ENCODE data around the gene JAZF1.

Gene JAZF1

DNA sequence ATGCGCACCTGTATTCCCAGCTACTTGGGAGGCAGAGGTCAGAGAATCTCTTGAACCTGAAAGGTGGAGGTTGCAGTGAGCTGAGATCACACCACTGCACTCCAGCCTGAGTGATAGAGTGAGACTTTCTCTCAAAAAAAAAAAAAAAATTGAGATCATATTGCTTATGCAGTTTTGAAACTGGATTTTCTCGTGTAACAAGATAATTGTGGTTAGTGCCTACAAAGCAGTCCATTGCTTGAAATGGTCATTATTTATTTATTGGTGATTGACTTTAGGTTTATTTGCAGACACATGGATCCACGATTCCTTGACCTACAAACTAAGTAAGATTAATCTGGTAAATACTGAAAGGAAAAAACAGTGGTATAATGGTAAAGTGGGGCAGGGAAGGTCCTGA is 290.8 kb downstream of the JAZF1 start:
- TF ChIP-seq ZNF70 (CRISPR knock-in tag; IDR thresholded peaks at IDR 0.05) (no peak), ESRRG (CRISPR knock-in tag; IDR thresholded peaks at IDR 0.05) (no peak), BACH2 (CRISPR knock-in tag; IDR thresholded peaks at IDR 0.05; ENCODE audit: borderline replicate concordance) (no peak), TCF4 (CRISPR knock-in tag; IDR thresholded peaks at IDR 0.05; ENCODE audit: borderline replicate concordance) (no peak), OSR1 (CRISPR knock-in tag; IDR thresholded peaks at IDR 0.05) (no peak)
- TF ChIP-seq, protein P1, sequence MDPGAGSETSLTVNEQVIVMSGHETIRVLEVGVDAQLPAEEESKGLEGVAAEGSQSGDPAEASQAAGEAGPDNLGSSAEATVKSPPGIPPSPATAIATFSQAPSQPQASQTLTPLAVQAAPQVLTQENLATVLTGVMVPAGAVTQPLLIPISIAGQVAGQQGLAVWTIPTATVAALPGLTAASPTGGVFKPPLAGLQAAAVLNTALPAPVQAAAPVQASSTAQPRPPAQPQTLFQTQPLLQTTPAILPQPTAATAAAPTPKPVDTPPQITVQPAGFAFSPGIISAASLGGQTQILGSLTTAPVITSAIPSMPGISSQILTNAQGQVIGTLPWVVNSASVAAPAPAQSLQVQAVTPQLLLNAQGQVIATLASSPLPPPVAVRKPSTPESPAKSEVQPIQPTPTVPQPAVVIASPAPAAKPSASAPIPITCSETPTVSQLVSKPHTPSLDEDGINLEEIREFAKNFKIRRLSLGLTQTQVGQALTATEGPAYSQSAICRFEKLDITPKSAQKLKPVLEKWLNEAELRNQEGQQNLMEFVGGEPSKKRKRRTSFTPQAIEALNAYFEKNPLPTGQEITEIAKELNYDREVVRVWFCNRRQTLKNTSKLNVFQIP (CRISPR knock-in tag; IDR thresholded peaks at IDR 0.05; ENCODE audit: borderline replicate concordance, low read depth) = no peak
- TF ChIP-seq, protein P2, sequence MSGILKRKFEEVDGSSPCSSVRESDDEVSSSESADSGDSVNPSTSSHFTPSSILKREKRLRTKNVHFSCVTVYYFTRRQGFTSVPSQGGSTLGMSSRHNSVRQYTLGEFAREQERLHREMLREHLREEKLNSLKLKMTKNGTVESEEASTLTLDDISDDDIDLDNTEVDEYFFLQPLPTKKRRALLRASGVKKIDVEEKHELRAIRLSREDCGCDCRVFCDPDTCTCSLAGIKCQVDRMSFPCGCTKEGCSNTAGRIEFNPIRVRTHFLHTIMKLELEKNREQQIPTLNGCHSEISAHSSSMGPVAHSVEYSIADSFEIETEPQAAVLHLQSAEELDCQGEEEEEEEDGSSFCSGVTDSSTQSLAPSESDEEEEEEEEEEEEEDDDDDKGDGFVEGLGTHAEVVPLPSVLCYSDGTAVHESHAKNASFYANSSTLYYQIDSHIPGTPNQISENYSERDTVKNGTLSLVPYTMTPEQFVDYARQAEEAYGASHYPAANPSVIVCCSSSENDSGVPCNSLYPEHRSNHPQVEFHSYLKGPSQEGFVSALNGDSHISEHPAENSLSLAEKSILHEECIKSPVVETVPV (CRISPR knock-in tag; IDR thresholded peaks at IDR 0.05) = no peak
- TF ChIP-seq, protein P3, sequence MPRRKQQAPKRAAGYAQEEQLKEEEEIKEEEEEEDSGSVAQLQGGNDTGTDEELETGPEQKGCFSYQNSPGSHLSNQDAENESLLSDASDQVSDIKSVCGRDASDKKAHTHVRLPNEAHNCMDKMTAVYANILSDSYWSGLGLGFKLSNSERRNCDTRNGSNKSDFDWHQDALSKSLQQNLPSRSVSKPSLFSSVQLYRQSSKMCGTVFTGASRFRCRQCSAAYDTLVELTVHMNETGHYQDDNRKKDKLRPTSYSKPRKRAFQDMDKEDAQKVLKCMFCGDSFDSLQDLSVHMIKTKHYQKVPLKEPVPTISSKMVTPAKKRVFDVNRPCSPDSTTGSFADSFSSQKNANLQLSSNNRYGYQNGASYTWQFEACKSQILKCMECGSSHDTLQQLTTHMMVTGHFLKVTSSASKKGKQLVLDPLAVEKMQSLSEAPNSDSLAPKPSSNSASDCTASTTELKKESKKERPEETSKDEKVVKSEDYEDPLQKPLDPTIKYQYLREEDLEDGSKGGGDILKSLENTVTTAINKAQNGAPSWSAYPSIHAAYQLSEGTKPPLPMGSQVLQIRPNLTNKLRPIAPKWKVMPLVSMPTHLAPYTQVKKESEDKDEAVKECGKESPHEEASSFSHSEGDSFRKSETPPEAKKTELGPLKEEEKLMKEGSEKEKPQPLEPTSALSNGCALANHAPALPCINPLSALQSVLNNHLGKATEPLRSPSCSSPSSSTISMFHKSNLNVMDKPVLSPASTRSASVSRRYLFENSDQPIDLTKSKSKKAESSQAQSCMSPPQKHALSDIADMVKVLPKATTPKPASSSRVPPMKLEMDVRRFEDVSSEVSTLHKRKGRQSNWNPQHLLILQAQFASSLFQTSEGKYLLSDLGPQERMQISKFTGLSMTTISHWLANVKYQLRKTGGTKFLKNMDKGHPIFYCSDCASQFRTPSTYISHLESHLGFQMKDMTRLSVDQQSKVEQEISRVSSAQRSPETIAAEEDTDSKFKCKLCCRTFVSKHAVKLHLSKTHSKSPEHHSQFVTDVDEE (CRISPR knock-in tag; IDR thresholded peaks at IDR 0.05) = no peak
- no peak for ATAC-seq

DNA sequence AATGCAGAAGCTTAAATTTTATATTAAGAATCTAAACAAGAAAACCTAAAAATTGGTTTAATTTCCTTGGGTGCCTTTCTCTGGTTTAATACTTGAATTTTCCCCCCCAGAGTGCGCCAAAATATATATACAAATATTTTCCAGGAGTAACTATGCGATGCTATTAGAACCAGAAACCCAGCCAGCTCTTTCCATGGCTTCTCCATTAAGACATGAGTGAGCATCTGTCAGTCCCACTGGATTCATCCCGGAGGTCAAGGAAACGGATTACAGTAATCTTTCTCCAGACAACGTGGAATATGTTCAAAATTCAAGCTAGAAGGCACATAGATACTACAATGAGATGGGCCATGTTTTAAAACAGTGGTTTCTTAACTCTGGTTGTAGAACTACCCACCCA is 291.9 kb downstream of the JAZF1 start:
- no peak for TF ChIP-seq CSDC2 (CRISPR knock-in tag; IDR thresholded peaks at IDR 0.05)
- no peak for TF ChIP-seq ESRRG (CRISPR knock-in tag; IDR thresholded peaks at IDR 0.05)
- no peak for TF ChIP-seq SNAI2 (CRISPR knock-in tag; IDR thresholded peaks at IDR 0.05)
- TF ChIP-seq, protein P1 (CRISPR knock-in tag; IDR thresholded peaks at IDR 0.05; ENCODE audit: borderline replicate concordance, low read depth) = no peak
- TF ChIP-seq ISL1 (CRISPR knock-in tag; IDR thresholded peaks at IDR 0.05) = no peak
- TF ChIP-seq ZNF565 (CRISPR knock-in tag; conservative IDR thresholded peaks at IDR 0.05; ENCODE audit: low read depth) = no peak
- TF ChIP-seq ARNTL (CRISPR knock-in tag; IDR thresholded peaks at IDR 0.05; ENCODE audit: borderline replicate concordance, low read depth) = no peak
- no peak for TF ChIP-seq ZNF70 (CRISPR knock-in tag; IDR thresholded peaks at IDR 0.05)
- TF ChIP-seq, protein P4, sequence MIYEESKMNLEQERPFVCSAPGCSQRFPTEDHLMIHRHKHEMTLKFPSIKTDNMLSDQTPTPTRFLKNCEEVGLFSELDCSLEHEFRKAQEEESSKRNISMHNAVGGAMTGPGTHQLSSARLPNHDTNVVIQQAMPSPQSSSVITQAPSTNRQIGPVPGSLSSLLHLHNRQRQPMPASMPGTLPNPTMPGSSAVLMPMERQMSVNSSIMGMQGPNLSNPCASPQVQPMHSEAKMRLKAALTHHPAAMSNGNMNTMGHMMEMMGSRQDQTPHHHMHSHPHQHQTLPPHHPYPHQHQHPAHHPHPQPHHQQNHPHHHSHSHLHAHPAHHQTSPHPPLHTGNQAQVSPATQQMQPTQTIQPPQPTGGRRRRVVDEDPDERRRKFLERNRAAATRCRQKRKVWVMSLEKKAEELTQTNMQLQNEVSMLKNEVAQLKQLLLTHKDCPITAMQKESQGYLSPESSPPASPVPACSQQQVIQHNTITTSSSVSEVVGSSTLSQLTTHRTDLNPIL (CRISPR knock-in tag; IDR thresholded peaks at IDR 0.05; ENCODE audit: low read depth) = no peak
- no peak for TF ChIP-seq ZNF8 (CRISPR knock-in tag; IDR thresholded peaks at IDR 0.05)
- no peak for TF ChIP-seq OSR1 (CRISPR knock-in tag; IDR thresholded peaks at IDR 0.05)
- no peak for TF ChIP-seq TOX (CRISPR knock-in tag; IDR thresholded peaks at IDR 0.05; ENCODE audit: borderline replicate concordance)
- no peak for TF ChIP-seq ZFP3 (CRISPR knock-in tag; IDR thresholded peaks at IDR 0.05)
- no peak for TF ChIP-seq RARB (CRISPR knock-in tag; IDR thresholded peaks at IDR 0.05)
- TF ChIP-seq BACH2 (CRISPR knock-in tag; IDR thresholded peaks at IDR 0.05; ENCODE audit: borderline replicate concordance) = no peak
- TF ChIP-seq, protein P2 (CRISPR knock-in tag; IDR thresholded peaks at IDR 0.05) = no peak
- TF ChIP-seq ZFP30 (CRISPR knock-in tag; IDR thresholded peaks at IDR 0.05) = no peak
- TF ChIP-seq PPARA (CRISPR knock-in tag; IDR thresholded peaks at IDR 0.05; ENCODE audit: borderline replicate concordance) = no peak
- TF ChIP-seq, protein P3 (CRISPR knock-in tag; IDR thresholded peaks at IDR 0.05) = no peak
- no peak for TF ChIP-seq ZC3H10 (CRISPR knock-in tag; IDR thresholded peaks at IDR 0.05)
- no peak for ATAC-seq
